ENCODE data around the gene MED1. TPM values are rescaled to one million over a fixed set of nuclear protein-coding genes. Genes with fewer than 3 reads are reported as not detected.
"Not testable (repeated sequence)": the region's sequence is repeated elsewhere in the genome, so short reads cannot be mapped to it uniquely, and the experiment has no call there.

MED1 gene
- total RNA-seq, 1 experiment from 2014 or later: 41.4 TPM

DNA sequence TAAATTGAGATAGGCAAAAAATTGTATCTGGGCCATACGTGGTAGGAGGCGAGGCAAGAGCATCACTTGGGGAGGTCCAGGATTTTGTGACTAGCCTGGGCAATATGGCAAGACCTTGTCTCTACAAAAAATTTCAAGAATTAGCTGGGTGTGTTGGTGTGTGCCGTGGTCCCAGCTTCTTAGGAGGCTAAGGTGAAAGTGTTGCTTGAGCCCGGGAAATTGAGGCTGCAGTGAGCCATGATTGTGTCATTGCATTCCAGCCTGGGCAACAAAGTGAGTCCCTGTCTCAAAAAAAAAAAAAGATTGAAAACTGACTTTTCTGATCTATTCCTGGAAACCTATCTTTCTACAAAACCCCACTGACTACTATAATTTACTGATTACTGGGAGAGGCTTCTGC is 36.9 kb upstream of the MED1 start:
- BruUV-seq (replicated peaks): no TSS peak
- Histone ChIP-seq H3K4me3 (ENCODE audit: low read depth in 2 of 2, low read length in 2 of 2) (no peak overlapping the region), H3K9me3 (ENCODE audit: control insufficient read depth, insufficient read depth, low read depth, low read length) (no peaks in the 10 kb centered on the region), H3K27me3 (ENCODE audit: control insufficient read depth, insufficient read depth, low read length) (no peaks in the 10 kb centered on the region), H3K4me1 (ENCODE audit: control insufficient read depth, insufficient read depth, low read length) (no peaks in the 10 kb centered on the region), H3K27ac (ENCODE audit: low read length) (no peak overlapping the region), H3K36me3 (ENCODE audit: control insufficient read depth, insufficient read depth, low read length) (peaks cover 6% of the 10 kb centered on the region)
- intact Hi-C loops (cut with micrococcal nuclease; ENCODE audit: unreplicated experiment): no loop called here
- in situ Hi-C loops (cut with HindIII; ENCODE audit: low pct_unique_long_range_greater_than_20kb, low sequenced_read_pairs): no loop called here
- ATAC-seq (no peak), DNase-seq (ENCODE audit: low read depth, low spot score) (no peak)
- POLR2A ChIA-PET: no interaction called here
- CTCF ChIA-PET: no interaction called here
- TF ChIP-seq POLR2AphosphoS5 (IDR thresholded peaks at IDR 0.05; ENCODE audit: low read depth, low read length) (no peak), SIN3A (IDR thresholded peaks at IDR 0.05; ENCODE audit: borderline replicate concordance, insufficient read depth, low read depth, low read length) (no peak), TCF7L2 (IDR thresholded peaks at IDR 0.05; ENCODE audit: low read depth, low read length) (no peak)
- TF ChIP-seq, protein P1, sequence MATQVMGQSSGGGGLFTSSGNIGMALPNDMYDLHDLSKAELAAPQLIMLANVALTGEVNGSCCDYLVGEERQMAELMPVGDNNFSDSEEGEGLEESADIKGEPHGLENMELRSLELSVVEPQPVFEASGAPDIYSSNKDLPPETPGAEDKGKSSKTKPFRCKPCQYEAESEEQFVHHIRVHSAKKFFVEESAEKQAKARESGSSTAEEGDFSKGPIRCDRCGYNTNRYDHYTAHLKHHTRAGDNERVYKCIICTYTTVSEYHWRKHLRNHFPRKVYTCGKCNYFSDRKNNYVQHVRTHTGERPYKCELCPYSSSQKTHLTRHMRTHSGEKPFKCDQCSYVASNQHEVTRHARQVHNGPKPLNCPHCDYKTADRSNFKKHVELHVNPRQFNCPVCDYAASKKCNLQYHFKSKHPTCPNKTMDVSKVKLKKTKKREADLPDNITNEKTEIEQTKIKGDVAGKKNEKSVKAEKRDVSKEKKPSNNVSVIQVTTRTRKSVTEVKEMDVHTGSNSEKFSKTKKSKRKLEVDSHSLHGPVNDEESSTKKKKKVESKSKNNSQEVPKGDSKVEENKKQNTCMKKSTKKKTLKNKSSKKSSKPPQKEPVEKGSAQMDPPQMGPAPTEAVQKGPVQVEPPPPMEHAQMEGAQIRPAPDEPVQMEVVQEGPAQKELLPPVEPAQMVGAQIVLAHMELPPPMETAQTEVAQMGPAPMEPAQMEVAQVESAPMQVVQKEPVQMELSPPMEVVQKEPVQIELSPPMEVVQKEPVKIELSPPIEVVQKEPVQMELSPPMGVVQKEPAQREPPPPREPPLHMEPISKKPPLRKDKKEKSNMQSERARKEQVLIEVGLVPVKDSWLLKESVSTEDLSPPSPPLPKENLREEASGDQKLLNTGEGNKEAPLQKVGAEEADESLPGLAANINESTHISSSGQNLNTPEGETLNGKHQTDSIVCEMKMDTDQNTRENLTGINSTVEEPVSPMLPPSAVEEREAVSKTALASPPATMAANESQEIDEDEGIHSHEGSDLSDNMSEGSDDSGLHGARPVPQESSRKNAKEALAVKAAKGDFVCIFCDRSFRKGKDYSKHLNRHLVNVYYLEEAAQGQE (IDR thresholded peaks at IDR 0.05; ENCODE audit: insufficient read depth in 1 of 2, low read depth in 2 of 2, low read length in 1 of 2): no peak
- TF ChIP-seq, protein P2, sequence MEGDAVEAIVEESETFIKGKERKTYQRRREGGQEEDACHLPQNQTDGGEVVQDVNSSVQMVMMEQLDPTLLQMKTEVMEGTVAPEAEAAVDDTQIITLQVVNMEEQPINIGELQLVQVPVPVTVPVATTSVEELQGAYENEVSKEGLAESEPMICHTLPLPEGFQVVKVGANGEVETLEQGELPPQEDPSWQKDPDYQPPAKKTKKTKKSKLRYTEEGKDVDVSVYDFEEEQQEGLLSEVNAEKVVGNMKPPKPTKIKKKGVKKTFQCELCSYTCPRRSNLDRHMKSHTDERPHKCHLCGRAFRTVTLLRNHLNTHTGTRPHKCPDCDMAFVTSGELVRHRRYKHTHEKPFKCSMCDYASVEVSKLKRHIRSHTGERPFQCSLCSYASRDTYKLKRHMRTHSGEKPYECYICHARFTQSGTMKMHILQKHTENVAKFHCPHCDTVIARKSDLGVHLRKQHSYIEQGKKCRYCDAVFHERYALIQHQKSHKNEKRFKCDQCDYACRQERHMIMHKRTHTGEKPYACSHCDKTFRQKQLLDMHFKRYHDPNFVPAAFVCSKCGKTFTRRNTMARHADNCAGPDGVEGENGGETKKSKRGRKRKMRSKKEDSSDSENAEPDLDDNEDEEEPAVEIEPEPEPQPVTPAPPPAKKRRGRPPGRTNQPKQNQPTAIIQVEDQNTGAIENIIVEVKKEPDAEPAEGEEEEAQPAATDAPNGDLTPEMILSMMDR (IDR thresholded peaks at IDR 0.05): no peak

DNA sequence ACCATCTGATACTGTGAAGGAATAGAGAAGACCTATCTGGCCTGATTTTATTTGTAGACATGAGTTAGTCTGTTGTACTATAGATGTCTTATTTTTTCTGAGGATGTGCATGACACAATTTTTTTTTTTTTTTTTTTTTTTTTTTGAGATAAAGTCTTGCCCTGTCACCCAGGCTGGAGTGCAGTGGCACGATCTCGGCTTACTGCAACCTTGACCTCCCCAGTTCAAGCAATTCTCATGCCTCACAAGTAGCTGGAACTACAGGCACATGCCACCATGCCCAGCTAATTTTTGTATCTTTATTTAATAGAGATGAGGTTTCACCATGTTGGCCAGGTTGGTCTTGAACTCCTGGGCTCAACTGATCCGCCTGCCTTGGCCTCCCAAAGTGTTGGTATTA is 36.4 kb upstream of the MED1 start:
- DNase-seq (ENCODE audit: low read depth, low spot score); H3K36me3 ChIP-seq (ENCODE audit: control insufficient read depth, insufficient read depth, low read length); H3K4me1 ChIP-seq (ENCODE audit: control insufficient read depth, insufficient read depth, low read length); H3K27ac ChIP-seq (ENCODE audit: low read length); CTCF ChIA-PET; POLR2A ChIA-PET; in situ Hi-C loops (cut with HindIII; ENCODE audit: low pct_unique_long_range_greater_than_20kb, low sequenced_read_pairs); H3K27me3 ChIP-seq (ENCODE audit: control insufficient read depth, insufficient read depth, low read length); ATAC-seq; BruUV-seq (replicated peaks); H3K4me3 ChIP-seq (ENCODE audit: low read depth in 2 of 2, low read length in 2 of 2); intact Hi-C loops (cut with micrococcal nuclease; ENCODE audit: unreplicated experiment); H3K9me3 ChIP-seq (ENCODE audit: control insufficient read depth, insufficient read depth, low read depth, low read length): not testable (repeated sequence)

DNA sequence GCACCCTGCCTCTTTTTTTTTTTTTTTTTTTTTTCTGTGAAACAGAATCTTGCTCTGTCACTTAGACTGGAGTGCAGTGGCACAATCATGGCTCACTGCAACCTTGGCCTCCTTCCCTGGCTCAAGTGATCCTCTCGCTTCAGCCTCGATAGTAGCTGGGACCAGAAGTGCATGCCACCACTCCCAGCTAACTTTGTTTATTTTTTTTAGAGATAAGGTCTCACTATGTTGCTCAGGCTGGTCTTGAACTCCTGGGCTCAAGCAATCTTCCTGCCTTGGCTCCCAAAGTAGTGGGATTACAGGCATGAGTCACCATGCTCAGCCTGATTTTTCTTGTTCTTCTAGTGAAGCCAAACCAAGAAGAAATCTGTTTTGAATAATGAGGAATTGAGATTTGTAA is 35.2 kb upstream of the MED1 start:
- in situ Hi-C loops (cut with HindIII; ENCODE audit: low pct_unique_long_range_greater_than_20kb, low sequenced_read_pairs): no loop called here
- no peak for ATAC-seq
- no TSS peak for BruUV-seq (replicated peaks)
- ChIA-PET POLR2A (no interaction called here), CTCF (no interaction called here)
- no peaks in the 10 kb centered on the region for H3K4me1 ChIP-seq (ENCODE audit: control insufficient read depth, insufficient read depth, low read length)
- H3K27ac ChIP-seq (ENCODE audit: low read length): no peak overlapping the region
- H3K9me3 ChIP-seq (ENCODE audit: control insufficient read depth, insufficient read depth, low read depth, low read length): no peaks in the 10 kb centered on the region
- DNase-seq (ENCODE audit: low read depth, low spot score): no peak
- no peaks in the 10 kb centered on the region for H3K27me3 ChIP-seq (ENCODE audit: control insufficient read depth, insufficient read depth, low read length)
- intact Hi-C loops (cut with micrococcal nuclease; ENCODE audit: unreplicated experiment): no loop called here
- peaks cover 6% of the 10 kb centered on the region for H3K36me3 ChIP-seq (ENCODE audit: control insufficient read depth, insufficient read depth, low read length)
- no peak overlapping the region for H3K4me3 ChIP-seq (ENCODE audit: low read depth in 2 of 2, low read length in 2 of 2)
- TF ChIP-seq, protein P2 (IDR thresholded peaks at IDR 0.05): no peak
- TF ChIP-seq, protein P1 (IDR thresholded peaks at IDR 0.05; ENCODE audit: insufficient read depth in 1 of 2, low read depth in 2 of 2, low read length in 1 of 2): no peak
- TF ChIP-seq POLR2AphosphoS5 (IDR thresholded peaks at IDR 0.05; ENCODE audit: low read depth, low read length) (no peak), SIN3A (IDR thresholded peaks at IDR 0.05; ENCODE audit: borderline replicate concordance, insufficient read depth, low read depth, low read length) (no peak), TCF7L2 (IDR thresholded peaks at IDR 0.05; ENCODE audit: low read depth, low read length) (no peak)

Data from Panc1 (cell line).